ENCODE results near the gene FAIM. TPM values are rescaled to one million over a fixed set of nuclear protein-coding genes. Genes with fewer than 3 reads are reported as not detected.

Gene FAIM
- total and polyA plus RNA-seq, 2 of the 8 experiments (the other 6 are each of a cell fraction or from before 2014, with no cell fraction given) = 1.2 to 7.1 TPM

DNA sequence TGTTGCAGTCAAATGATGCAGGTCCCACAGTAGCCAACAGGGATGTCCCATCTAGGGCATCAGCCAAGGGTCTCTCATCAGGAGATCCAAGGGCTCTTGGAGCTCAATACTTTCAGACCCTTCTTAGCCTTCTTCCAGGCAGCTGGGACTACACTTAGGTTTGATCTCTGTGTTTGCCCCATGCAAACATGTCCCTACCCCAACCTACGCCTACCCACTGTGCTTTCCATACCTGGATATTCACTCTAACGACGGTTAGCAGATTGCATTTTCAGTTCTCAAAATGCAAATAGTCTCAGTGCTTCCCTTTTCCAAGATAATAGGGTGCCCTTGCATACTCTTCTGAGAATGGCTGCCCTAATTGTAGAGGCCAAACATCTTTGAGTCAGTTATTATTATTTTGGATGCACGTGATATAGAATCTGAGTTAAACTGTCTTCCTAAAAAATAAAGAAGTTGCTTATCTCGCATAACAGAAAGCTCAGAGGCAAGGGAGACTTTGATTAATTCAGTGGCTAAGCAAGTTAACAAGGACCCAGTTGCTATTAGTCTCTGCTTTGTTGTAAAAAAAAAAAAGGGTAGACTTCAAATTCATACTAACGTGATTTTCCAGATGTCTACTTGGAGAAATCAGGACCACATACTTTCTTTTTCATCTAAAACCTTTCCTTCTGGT is 13.5 kb upstream of the FAIM start:
- FAIRE-seq (no peak), DNase-seq (ENCODE audit: low read depth in 1 of 2, low spot score in 2 of 2) (no peak)
- Histone ChIP-seq H3K14ac (ENCODE audit: insufficient read length) (no peak overlapping the region), H2AK5ac (ENCODE audit: low read depth, low read length) (no peak overlapping the region), H3K4ac (replicated peaks; ENCODE audit: insufficient read length, low read depth, low read length) (no peak overlapping the region), H2BK12ac (ENCODE audit: low read depth, low read length) (no peak overlapping the region; the same call in 1 of the 2 replicates), H4K5ac (ENCODE audit: insufficient read length, low read depth, low read length) (no peak overlapping the region), H2BK20ac (ENCODE audit: low read length) (no peak overlapping the region), H3K9ac (replicated peaks in 1 of 4; ENCODE audit: extremely low read depth in 1 of 4, low read depth in 3 of 4, low read length in 3 of 4) (no peak overlapping the region), H4K20me1 (replicated peaks in 1 of 2; ENCODE audit: control insufficient read depth in 1 of 2, insufficient read depth in 2 of 2, low read length in 2 of 2) (no peaks in the 10 kb centered on the region), H3K4me2 (ENCODE audit: insufficient read depth in 1 of 2, low read depth in 2 of 2, low read length in 2 of 2) (peak overlapping the region; percentile 62 to 98; a peak in 2 of 4 replicates), H3K56ac (replicated peaks; ENCODE audit: insufficient read length, low read depth, low read length) (no peak overlapping the region), H3K23ac (ENCODE audit: insufficient read length) (no peak overlapping the region), H3K18ac (ENCODE audit: extremely low read depth, low read length) (peak overlapping the region; percentile 41; the same call in 1 of the 2 replicates), H3K36me3 (ENCODE audit: control insufficient read depth in 2 of 4, insufficient read depth in 4 of 4, low read length in 3 of 4) (peaks cover 0 to 5% (median 0%) of the 10 kb centered on the region in 4 experiments; a peak in 1 of 8 replicates), H2BK5ac (ENCODE audit: low read depth, low read length) (no peak overlapping the region), H4K8ac (ENCODE audit: extremely low read depth, insufficient read depth, low read length) (no peak overlapping the region), H3K9me3 (ENCODE audit: insufficient read depth in 2 of 2, low read depth in 1 of 2, low read length in 1 of 2) (peaks cover 5 to 7% of the 10 kb centered on the region in 2 experiments; a peak in 1 of 4 replicates), H4K91ac (replicated peaks; ENCODE audit: insufficient read length, low read length) (no peak overlapping the region), H3K27me3 (replicated peaks in 1 of 4; ENCODE audit: control insufficient read depth in 3 of 4, extremely low read depth in 1 of 4, insufficient read depth in 3 of 4, low read length in 3 of 4) (no peaks in the 10 kb centered on the region), H2BK120ac (replicated peaks; ENCODE audit: low read depth, low read length) (no peak overlapping the region), H3K79me1 (ENCODE audit: low read depth, low read length) (no peaks in the 10 kb centered on the region), H3K4me3 (ENCODE audit: extremely low read depth in 1 of 4, insufficient read depth in 2 of 4, low read depth in 3 of 4, low read length in 4 of 4) (peak overlapping the region in 1 of 4 experiments; percentile 77; a peak in 3 of 8 replicates), H3K23me2 (ENCODE audit: low read depth, low read length) (peaks cover 7% of the 10 kb centered on the region; the same call in 1 of the 2 replicates), H2BK15ac (ENCODE audit: low read length) (0 out of 2 replicates have a peak overlapping the region, but pooled peaks have one; percentile 74), H3K27ac (ENCODE audit: low read depth, low read length) (no peak overlapping the region), H2AFZ (ENCODE audit: low read length) (peak overlapping the region; percentile 82), H3K79me2 (ENCODE audit: control insufficient read depth in 1 of 2, insufficient read depth in 2 of 2, low read length in 2 of 2) (0 out of 4 replicates have a peak, but pooled peaks cover 0 to 5% of the 10 kb centered on the region in 2 experiments), H3K4me1 (replicated peaks in 1 of 4; ENCODE audit: control insufficient read depth in 3 of 4, insufficient read depth in 4 of 4, low read length in 3 of 4) (peaks cover 0 to 5% (median 3%) of the 10 kb centered on the region in 4 experiments; a peak in 3 of 7 replicates)
- POLR2A ChIA-PET (ENCODE audit: partially characterized antibody) = interaction anchor here (1.1 to 3.4 kb wide), 4 partner anchors 14 to 320 kb away, joined by 3 to 16 read pairs (median 8); partner anchors contain the start of gene FAIM
- TF ChIP-seq CBX8 (IDR thresholded peaks at IDR 0.05; ENCODE audit: borderline replicate concordance, low read depth, low read length) (no peak), SIRT6 (IDR thresholded peaks at IDR 0.05; ENCODE audit: low read length) (no peak), RNF2 (IDR thresholded peaks at IDR 0.05; ENCODE audit: borderline replicate concordance, low read depth, low read length, missing control alignments, poor library complexity, severe bottlenecking) (no peak), SRF (IDR thresholded peaks at IDR 0.05; ENCODE audit: low read depth, low read length) (no peak), RXRA (IDR thresholded peaks at IDR 0.05; ENCODE audit: insufficient read depth, low read depth, low read length) (no peak), HDAC6 (IDR thresholded peaks at IDR 0.05; ENCODE audit: low read depth, low read length) (no peak), CHD2 (IDR thresholded peaks at IDR 0.05; ENCODE audit: low read length) (no peak), MAFK (IDR thresholded peaks at IDR 0.05; ENCODE audit: low read depth, low read length) (no peak), SP4 (IDR thresholded peaks at IDR 0.05; ENCODE audit: low read length) (no peak), BACH1 (IDR thresholded peaks at IDR 0.05; ENCODE audit: low read length) (no peak), CHD1 (IDR thresholded peaks at IDR 0.05; ENCODE audit: low read depth, low read length) (no peak)
- CTCF ChIA-PET (ENCODE audit: partially characterized antibody) = interaction anchor here (0.6 to 5.1 kb wide), 47 partner anchors 8 to 788 kb away, joined by 3 to 80 read pairs (median 4); partner anchors contain the start of gene ESYT3
- WGBS, 2 experiments (ENCODE audit: extremely low coverage in 1 of 2, insufficient coverage in 1 of 2, insufficient read length in 1 of 2, insufficient replicate concordance in 2 of 2, low coverage in 1 of 2, low lambda C conversion rate in 2 of 2, missing lambda C conversion rate in 1 of 2) = 66% methylated on average over 6 of the region's 6 CpGs; no CpG with 5 or more reads in 1 of the 2 experiments
